8988T (cell line): ENCODE results near the gene SSUH2.
A peak's percentile ranks its signal among the peaks of the same experiment; 100 is the strongest.
"Not testable (repeated sequence)": the region's sequence is repeated elsewhere in the genome, so short reads cannot be mapped to it uniquely, and the experiment has no call there.

Experiments
- DNase-seq: peaks from one replicate; pipeline ENCODE4 v3.0.0; 2011

The SSUH2 gene, protein sequence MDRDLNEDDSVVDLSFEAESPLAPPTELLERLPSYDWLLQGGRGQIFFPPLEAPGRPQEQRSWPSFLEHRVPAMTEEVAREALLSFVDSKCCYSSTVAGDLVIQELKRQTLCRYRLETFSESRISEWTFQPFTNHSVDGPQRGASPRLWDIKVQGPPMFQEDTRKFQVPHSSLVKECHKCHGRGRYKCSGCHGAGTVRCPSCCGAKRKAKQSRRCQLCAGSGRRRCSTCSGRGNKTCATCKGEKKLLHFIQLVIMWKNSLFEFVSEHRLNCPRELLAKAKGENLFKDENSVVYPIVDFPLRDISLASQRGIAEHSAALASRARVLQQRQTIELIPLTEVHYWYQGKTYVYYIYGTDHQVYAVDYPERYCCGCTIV

GRCh38 chr3:8644748-8645390 lies at the start of gene SSUH2:
TSS of gene SSUH2 (minus strand) at chr3:8644798. CDS start at chr3:8644758, 40 bp downstream.
- DNase-seq = no peak

GRCh38 chr3:8691295-8691694 lies 46.7 kb upstream of the SSUH2 start:
- not testable (repeated sequence) for DNase-seq

GRCh38 chr3:8684992-8685391 lies 40.4 kb upstream of the SSUH2 start:
- DNase-seq = not testable (repeated sequence)

GRCh38 chr3:8682850-8683574 lies 38.4 kb upstream of the SSUH2 start:
- not testable (repeated sequence) for DNase-seq

GRCh38 chr3:8681881-8682538 lies 37.4 kb upstream of the SSUH2 start:
- not testable (repeated sequence) for DNase-seq

DNA sequence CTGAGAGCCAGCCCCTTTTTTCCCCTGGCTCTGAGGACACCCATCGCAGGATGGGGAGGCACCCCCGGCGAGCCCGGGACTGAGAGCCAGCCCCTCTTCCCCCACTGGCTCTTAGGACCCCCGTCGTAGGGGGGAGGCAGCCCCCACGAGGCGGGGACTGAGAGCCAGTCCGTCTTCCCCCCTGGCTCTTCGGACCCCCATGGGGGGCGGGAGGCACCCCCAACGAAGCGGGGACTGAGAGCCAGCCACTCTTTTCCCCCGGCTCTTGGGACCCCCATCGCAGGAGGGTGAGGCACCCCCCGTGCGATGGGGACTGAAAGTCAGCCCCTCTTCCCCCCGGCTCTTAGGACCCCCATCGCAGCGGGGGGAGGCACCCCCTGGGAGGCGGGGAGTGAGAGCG lies 36.8 kb upstream of the SSUH2 start:
- no peak for DNase-seq

GRCh38 chr3:8679817-8680553 lies 35.4 kb upstream of the SSUH2 start:
- peak; percentile 49 for DNase-seq

DNA sequence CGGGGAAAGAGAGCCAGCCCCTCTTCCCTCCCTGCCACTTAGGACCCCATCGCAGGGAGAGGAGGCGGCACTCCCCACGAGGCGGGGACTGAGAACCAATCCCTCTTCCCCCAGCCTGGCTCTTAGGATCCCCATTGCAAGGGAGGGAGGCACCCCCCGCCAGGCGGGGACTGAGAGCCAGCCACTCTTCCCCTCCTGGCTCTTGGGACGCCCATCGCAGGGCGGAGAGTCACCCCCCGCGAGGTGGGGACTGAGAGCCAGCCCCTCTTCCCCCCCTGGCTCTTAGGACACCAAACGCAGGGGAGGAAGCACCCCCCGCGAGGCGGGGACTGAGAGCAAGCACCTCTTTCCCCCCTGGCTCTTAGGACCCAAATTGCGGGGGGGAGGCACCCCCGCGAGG lies 34.2 kb upstream of the SSUH2 start:
- DNase-seq = no peak

DNA sequence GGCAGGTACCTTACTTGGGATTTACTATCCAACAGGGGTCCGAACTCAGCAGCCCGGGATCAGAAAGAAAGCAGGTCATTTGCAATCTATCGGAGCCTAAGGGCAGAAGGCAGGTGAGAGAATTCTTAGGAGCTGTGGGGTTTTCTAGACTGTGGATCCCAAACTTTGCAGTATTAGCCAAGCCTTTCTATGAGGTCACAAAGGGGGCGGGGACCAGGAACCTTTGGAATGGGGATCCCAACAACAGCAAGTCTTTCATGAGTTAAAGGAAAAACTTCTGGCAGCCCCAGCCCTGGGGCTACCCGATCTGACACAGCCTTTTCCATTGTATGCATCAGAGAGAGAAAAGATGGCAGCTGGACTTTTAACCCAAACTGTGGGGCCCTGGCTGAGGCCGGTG lies 32.7 kb upstream of the SSUH2 start:
- DNase-seq = not testable (repeated sequence)

- DNase-seq = not testable (repeated sequence)
Observed at GRCh38 chr3:8675591-8675990, 31.0 kb upstream of the SSUH2 start.

DNA sequence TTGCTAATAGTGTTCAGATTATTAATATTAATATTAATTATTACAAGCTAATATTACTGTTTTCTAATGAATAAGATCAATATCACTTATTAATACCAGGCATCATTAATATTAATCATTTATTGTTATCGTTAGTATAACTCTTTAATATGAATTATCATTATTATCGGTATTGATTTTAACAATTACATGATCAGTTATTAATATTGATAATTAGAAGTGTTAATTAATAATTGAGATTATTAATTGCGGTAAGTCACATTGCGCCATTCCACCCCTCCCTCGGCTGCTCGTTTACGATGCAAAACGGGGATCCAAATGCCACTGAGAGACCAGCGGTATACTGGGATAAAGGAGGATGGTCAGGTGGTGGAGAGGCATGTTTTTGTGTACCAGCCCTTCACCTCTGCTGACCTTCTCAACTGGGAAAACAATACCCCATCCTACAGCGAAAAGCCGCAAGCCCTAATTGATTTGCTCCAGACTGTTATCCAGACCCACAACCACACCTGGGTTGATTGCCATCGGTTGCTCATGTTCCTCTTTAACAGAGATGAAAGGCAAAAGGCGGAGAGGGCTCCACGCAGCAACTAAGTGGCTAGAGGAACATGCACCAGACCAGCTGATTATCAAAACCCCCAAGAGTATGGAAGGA lies 28.6 kb upstream of the SSUH2 start:
- no peak for DNase-seq

DNA sequence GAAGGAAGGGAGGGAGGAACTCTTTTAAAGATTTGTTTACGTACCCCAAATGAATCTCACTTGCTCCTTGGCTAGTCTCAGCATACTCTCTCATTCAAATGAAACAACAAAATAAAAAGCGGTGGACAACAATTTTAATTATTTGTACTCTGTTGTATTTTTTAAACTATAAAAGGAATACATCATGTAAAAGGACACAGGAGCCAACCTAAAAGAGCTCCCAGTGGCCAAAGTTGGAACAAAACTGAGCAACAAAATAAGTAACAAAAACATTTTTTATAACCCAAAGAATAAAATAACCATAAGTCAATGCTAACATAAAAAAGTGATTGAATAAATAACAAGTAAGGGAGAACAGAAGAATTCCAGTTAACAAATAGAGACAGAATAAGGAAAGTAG lies 24.4 kb upstream of the SSUH2 start:
- no peak for DNase-seq

GRCh38 chr3:8668216-8668615 lies 23.6 kb upstream of the SSUH2 start:
- DNase-seq = no peak

GRCh38 chr3:8667463-8668091 lies 23.0 kb upstream of the SSUH2 start:
- DNase-seq = no peak

GRCh38 chr3:8665407-8665896 lies 20.9 kb upstream of the SSUH2 start:
- DNase-seq = no peak

DNA sequence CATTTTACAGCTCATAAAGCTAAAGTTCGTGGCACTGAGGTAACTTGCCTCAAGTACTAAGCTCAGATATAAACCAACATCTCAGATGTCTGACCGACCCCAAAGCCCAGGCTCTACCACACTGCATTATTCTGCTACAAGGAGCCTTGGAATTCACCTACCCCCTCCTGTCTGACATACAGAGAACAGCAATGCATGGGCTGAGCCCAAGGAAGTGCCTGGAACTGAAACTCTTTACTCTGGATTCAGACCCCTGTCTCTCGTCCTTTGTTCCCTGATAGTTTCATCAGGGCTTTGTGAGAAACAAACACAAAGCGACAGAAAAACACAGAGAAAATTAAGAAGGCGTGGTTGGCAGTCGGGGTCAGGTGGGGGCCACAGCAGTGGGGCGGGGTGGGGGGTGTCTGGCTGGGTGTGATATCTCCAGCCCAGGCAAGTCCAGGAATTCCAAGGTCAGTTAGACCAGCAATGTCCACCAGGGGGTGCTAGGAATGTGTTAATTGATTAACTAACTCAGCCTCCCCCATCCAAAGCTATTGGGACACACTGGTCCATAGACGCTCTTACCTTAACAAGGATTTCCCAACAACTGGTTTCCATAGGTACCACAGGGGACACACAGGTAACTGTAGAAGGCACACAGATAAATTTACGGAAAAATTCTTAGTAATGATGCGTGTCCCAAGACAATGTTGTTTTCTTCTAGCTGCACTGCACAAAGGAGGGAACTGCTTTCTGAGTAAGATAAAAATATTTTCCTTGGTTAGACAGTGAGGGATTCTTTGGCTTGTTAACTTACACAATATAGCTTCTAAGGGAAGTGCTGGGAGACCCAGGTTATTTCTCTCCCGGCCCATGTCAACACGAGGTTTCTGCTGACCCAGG lies 18.8 kb upstream of the SSUH2 start:
- peak; percentile 81 for DNase-seq

GRCh38 chr3:8662594-8662993 lies 18.0 kb upstream of the SSUH2 start:
- DNase-seq = no peak

- DNase-seq = no peak
Observed at GRCh38 chr3:8660175-8661118, 15.8 kb upstream of the SSUH2 start.

- no peak for DNase-seq
Observed at GRCh38 chr3:8659242-8659641, 14.6 kb upstream of the SSUH2 start.
